PC-9 (cell line): ENCODE measurements around the gene CCDC85C. TPM values are rescaled to one million over a fixed set of nuclear protein-coding genes. Genes with fewer than 3 reads are reported as not detected.

Experiments
- BruUV-seq: library from RNA; stranded (reverse); fragments of 400-500 nt; replicated peaks from 2 replicates; lab custom pipeline; 2021; lab: Mats Ljungman, UMichigan
- CTCF ChIA-PET: fragments of 300-600 bp; sonication (Branson Sonifier 250); formaldehyde crosslinking; loops from one replicate; lab custom pipeline; 2022; ENCODE audit warnings: antibody characterized with exemption; lab: Charles Lee
- POLR2A ChIA-PET: fragments of 300-600 bp; sonication (Branson Sonifier 250); formaldehyde crosslinking; loops from one replicate; lab custom pipeline; 2022; ENCODE audit warnings: antibody characterized with exemption; ENCODE audit not compliant: unreplicated experiment; lab: Charles Lee
- DNase-seq, 2 experiments: peaks; one replicate each; pipeline versions ENCODE4 v3.0.0 to v3.0.0-alpha.2; 2015 to 2022; ENCODE audit warnings: mixed read lengths in 1 of 2
- H2AFZ ChIP-seq: fragments of 200-600 bp; sonication (generic); 2 replicates; pipeline ENCODE4 v1.8.1; 2017; ENCODE audit warnings: antibody characterized with exemption
- H3F3A ChIP-seq: fragments of 200-600 bp; sonication (generic); 2 replicates; pipeline ENCODE4 v1.8.1; 2017; ENCODE audit warnings: antibody characterized with exemption, mild to moderate bottlenecking, low read depth; ENCODE audit not compliant: insufficient read depth
- H3K27ac ChIP-seq: fragments of 200-600 bp; sonication (generic); 2 replicates; pipeline ENCODE4 v1.6.1; 2016; ENCODE audit warnings: mixed run types
- H3K27me3 ChIP-seq: fragments of 200-600 bp; sonication (generic); 2 replicates; pipeline ENCODE4 v1.6.1; 2016; ENCODE audit warnings: low read depth, mixed run types; ENCODE audit not compliant: insufficient read depth
- H3K36me3 ChIP-seq: fragments of 200-600 bp; sonication (generic); 2 replicates; pipeline ENCODE4 v1.6.1; 2016; ENCODE audit warnings: low read depth, mixed run types
- H3K4me1 ChIP-seq: fragments of 200-600 bp; sonication (generic); replicated peaks from 2 replicates; pipeline ENCODE4 v1.6.1; 2016; ENCODE audit warnings: mixed run types; ENCODE audit not compliant: insufficient read depth
- H3K4me2 ChIP-seq: fragments of 200-600 bp; sonication (generic); 2 replicates; pipeline ENCODE4 v1.6.1; 2017; ENCODE audit warnings: mixed run types
- H3K4me3 ChIP-seq: fragments of 200-600 bp; sonication (generic); 2 replicates; pipeline ENCODE4 v1.6.1; 2016; ENCODE audit warnings: mixed run types
- H3K79me2 ChIP-seq: fragments of 200-600 bp; sonication (generic); 2 replicates; pipeline ENCODE4 v1.6.1; 2017; ENCODE audit warnings: low read depth, mixed run types
- H3K9me2 ChIP-seq: fragments of 200-600 bp; sonication (generic); 2 replicates; pipeline ENCODE4 v1.8.1; 2017; ENCODE audit warnings: mild to moderate bottlenecking; ENCODE audit not compliant: insufficient read depth
- H3K9me3 ChIP-seq: fragments of 200-600 bp; sonication (generic); 2 replicates; pipeline ENCODE4 v1.8.1; 2016; ENCODE audit warnings: low read depth; ENCODE audit not compliant: insufficient read depth
- H4K20me1 ChIP-seq: fragments of 200-600 bp; sonication (generic); 2 replicates; pipeline ENCODE4 v1.8.1; 2017; ENCODE audit not compliant: insufficient read depth
- CTCF ChIP-seq: fragments of 200-600 bp; sonication (generic); conservative IDR thresholded peaks from 2 replicates; pipeline ENCODE4 v1.6.1; 2017; ENCODE audit warnings: mixed run types, antibody characterized with exemption, mild to moderate bottlenecking, moderate library complexity
- EZH2 ChIP-seq: fragments of 200-600 bp; sonication (generic); IDR thresholded peaks from 2 replicates; pipeline ENCODE4 v1.8.0; 2017; ENCODE audit warnings: antibody characterized with exemption, low read depth
- intact Hi-C: fragments of 100-400 bp; cut with micrococcal nuclease; formaldehyde crosslinking; loops from one replicate; pipeline ENCODE4 v1.10.0; 2022; ENCODE audit not compliant: unreplicated experiment
- total RNA-seq: library from RNA; stranded (reverse); gene quantifications from 2 replicates; pipeline ENCODE4 v1.2.3, GENCODE V29; 2021

Gene CCDC85C
- total RNA-seq, 1 experiment from 2014 or later: 21.2 TPM

- H3K4me2 ChIP-seq: no peak overlapping the region
Observed at GRCh38 chr14:99592933-99593753, 10.9 kb downstream of the CCDC85C start.

GRCh38 chr14:99592394-99592793 lies 11.6 kb downstream of the CCDC85C start:
- no peak for DNase-seq
- intact Hi-C loops: no loop called here
- H3K4me3 ChIP-seq: no peak overlapping the region
- H3K36me3 ChIP-seq: no peaks in the 10 kb centered on the region
- no peaks in the 10 kb centered on the region for H3K27me3 ChIP-seq
- TF ChIP-seq CTCF (no peak), EZH2 (no peak)
- H3K9me3 ChIP-seq: no peaks in the 10 kb centered on the region
- ChIA-PET POLR2A (no interaction called here), CTCF (no interaction called here)
- H3K79me2 ChIP-seq: no peaks in the 10 kb centered on the region
- H3F3A ChIP-seq: no peaks in the 10 kb centered on the region
- H3K9me2 ChIP-seq: no peaks in the 10 kb centered on the region
- H3K4me1 ChIP-seq: no peaks in the 10 kb centered on the region
- no peak overlapping the region for H3K4me2 ChIP-seq
- BruUV-seq: no TSS peak
- no peak overlapping the region for H2AFZ ChIP-seq
- no peak overlapping the region for H3K27ac ChIP-seq
- H4K20me1 ChIP-seq: no peaks in the 10 kb centered on the region

More at GRCh38 chr14:99592933-99593753, 10.9 kb downstream of the CCDC85C start:
- Histone ChIP-seq H3K4me3 (no peak overlapping the region), H3K27ac (no peak overlapping the region), H3K9me2 (no peaks in the 10 kb centered on the region), H3K9me3 (no peaks in the 10 kb centered on the region), H4K20me1 (no peaks in the 10 kb centered on the region), H2AFZ (no peak overlapping the region), H3K4me1 (no peaks in the 10 kb centered on the region), H3K27me3 (no peaks in the 10 kb centered on the region), H3K79me2 (no peaks in the 10 kb centered on the region), H3F3A (no peaks in the 10 kb centered on the region), H3K36me3 (no peaks in the 10 kb centered on the region)
- no TSS peak for BruUV-seq
- TF ChIP-seq CTCF: no peak
- no peak for TF ChIP-seq EZH2
- intact Hi-C loops: no loop called here
- no peak for DNase-seq
- POLR2A ChIA-PET: no interaction called here
- CTCF ChIA-PET: no interaction called here

GRCh38 chr14:99590746-99591555 lies 13.1 kb downstream of the CCDC85C start:
- ChIA-PET POLR2A (interaction anchor here (0.5 kb wide), 1 partner anchor 90 kb away, joined by 3 read pairs; no protein-coding TSS in a partner anchor), CTCF (no interaction called here)
- no peak for DNase-seq
- no peaks in the 10 kb centered on the region for H3K27me3 ChIP-seq
- H3K27ac ChIP-seq: no peak overlapping the region
- no TSS peak for BruUV-seq
- H4K20me1 ChIP-seq: no peaks in the 10 kb centered on the region
- no peak overlapping the region for H2AFZ ChIP-seq
- H3K36me3 ChIP-seq: no peaks in the 10 kb centered on the region
- no peaks in the 10 kb centered on the region for H3K4me1 ChIP-seq
- no peaks in the 10 kb centered on the region for H3F3A ChIP-seq
- H3K4me3 ChIP-seq: no peak overlapping the region
- H3K9me2 ChIP-seq: no peaks in the 10 kb centered on the region
- H3K9me3 ChIP-seq: no peaks in the 10 kb centered on the region
- no peak overlapping the region for H3K4me2 ChIP-seq
- TF ChIP-seq CTCF: no peak
- TF ChIP-seq EZH2: no peak
- intact Hi-C loops: no loop called here
- H3K79me2 ChIP-seq: no peaks in the 10 kb centered on the region
